Measurements from ENCODE around the gene CCDC51. TPM values are rescaled to one million over a fixed set of nuclear protein-coding genes. Genes with fewer than 3 reads are reported as not detected.
"Not testable (repeated sequence)": the region's sequence is repeated elsewhere in the genome, so short reads cannot be mapped to it uniquely, and the experiment has no call there.

The CCDC51 gene
- total RNA-seq, 1 donor = 21.2 TPM

DNA sequence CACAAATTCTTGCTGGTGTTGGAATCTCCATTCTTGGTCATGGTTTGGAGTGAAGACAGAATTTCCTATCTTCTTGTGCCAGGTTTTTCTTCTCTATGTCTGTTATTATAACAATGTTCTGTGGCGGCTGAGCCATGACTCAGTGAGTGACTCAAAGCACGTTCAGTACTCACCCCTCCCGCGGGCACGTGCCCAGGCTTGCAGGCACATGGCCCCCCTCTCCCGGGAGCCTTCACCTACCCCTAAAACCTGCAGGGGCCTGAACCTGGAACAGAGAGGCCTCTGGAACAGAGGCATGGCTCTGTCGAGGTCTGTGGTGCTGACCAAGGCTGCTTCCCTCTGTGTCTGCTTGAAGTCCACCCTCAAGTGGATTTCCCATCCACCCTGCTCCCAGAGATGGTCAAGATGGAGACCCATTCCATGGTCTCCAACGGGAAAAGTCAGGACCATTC is 37.6 kb downstream of the CCDC51 start:
- peak; percentile 77 for DNase-seq (ENCODE audit: low read depth)
- no peak for TF ChIP-seq CTCF (IDR thresholded peaks at IDR 0.05; ENCODE audit: insufficient read depth, low read depth, low read length)
- H3K4me3 ChIP-seq (ENCODE audit: low read depth, low read length) = no peak overlapping the region

DNA sequence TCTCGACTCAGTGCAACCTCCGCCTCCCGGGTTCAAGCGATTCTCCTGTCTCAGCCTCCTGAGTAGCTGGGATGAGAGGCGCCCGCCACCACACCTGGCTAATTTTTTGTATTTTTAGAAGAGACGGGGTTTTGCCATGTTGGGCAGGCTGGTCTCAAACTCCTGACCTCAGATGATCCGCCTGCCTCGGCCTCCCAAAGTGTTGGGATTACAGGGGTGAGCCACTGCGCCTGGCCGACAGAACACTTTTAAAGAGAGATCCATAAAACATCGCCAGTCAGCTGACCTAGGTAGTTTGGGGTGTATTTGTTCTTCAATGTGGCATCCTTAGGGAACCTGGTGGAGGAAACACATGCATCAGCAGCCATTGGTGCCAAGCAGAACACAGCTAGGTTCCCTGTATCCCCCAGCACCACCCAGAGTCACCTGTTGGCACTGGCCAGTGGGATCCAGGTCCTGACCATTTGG is 38.5 kb downstream of the CCDC51 start:
- H3K4me3 ChIP-seq (ENCODE audit: low read depth, low read length); DNase-seq (ENCODE audit: low read depth): not testable (repeated sequence)

GRCh38 chr3:48400824-48401433 is 39.0 kb downstream of the CCDC51 start:
- peak; percentile 65 for DNase-seq (ENCODE audit: low read depth)
- H3K4me3 ChIP-seq (ENCODE audit: low read depth, low read length) = no peak overlapping the region
- peak; percentile 67 for TF ChIP-seq CTCF (IDR thresholded peaks at IDR 0.05; ENCODE audit: insufficient read depth, low read depth, low read length)

GRCh38 chr3:48399387-48400172 is 40.3 kb downstream of the CCDC51 start:
- DNase-seq (ENCODE audit: low read depth) = no peak
- H3K4me3 ChIP-seq (ENCODE audit: low read depth, low read length) = no peak overlapping the region
- TF ChIP-seq CTCF (IDR thresholded peaks at IDR 0.05; ENCODE audit: insufficient read depth, low read depth, low read length) = no peak

- H3K4me3 ChIP-seq (ENCODE audit: low read depth, low read length) = no peak overlapping the region
- TF ChIP-seq CTCF (IDR thresholded peaks at IDR 0.05; ENCODE audit: insufficient read depth, low read depth, low read length) = no peak
- no peak for DNase-seq (ENCODE audit: low read depth)
Observed at GRCh38 chr3:48398701-48399386, 41.1 kb downstream of the CCDC51 start.

GRCh38 chr3:48397767-48398681 is 41.9 kb downstream of the CCDC51 start:
- no peak overlapping the region for H3K4me3 ChIP-seq (ENCODE audit: low read depth, low read length)
- no peak for DNase-seq (ENCODE audit: low read depth)
- no peak for TF ChIP-seq CTCF (IDR thresholded peaks at IDR 0.05; ENCODE audit: insufficient read depth, low read depth, low read length)
